HG03565 (cell line): ENCODE measurements around the gene MELTF.
A peak's percentile ranks its signal among the peaks of the same experiment; 100 is the strongest.

Experiments
- ATAC-seq: cut with Tn5 transposase; IDR thresholded peaks from one replicate; pipeline ENCODE4 v1.9.1; 2021; ENCODE audit warnings: mild to moderate bottlenecking, moderate library complexity; ENCODE audit not compliant: unreplicated experiment

The MELTF gene

DNA sequence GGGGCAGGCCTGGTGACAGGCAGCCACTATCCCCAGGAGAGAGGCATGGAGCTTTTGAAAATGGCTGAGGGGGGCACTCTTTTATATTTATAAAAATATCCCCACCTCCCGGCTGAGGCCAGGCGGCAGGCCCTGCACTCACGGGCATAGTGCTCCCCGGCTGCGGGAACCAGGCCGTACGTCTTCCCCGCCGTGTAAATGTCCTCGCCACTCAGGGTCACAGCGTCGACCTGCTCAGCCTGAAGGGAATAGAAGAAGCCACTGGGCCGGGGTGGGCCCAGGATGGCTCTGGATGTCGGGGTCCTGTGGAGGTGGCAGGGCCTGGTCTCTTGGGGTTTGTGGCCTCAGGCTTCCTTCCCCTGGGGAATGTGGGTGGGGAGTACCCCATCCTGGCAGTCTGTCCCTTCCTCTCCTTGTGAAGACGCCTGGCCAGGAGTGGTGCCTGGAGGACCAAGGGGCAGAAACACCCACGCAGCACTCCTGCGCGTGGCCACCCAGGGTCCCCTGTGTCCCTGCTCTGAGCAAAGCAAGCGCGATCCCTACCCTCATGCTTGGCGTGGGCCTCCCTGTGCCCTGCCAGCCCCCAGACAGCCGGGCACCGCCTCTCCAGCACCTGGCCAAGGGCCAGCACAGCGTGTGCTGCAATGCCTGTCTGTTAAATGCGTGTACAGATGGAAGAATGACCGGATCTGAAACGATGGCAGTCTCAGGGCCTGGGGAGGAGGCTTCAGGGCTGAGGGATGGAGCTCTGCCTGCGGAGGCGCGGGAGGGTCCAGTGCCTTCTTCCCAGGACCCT is 18.9 kb downstream of the MELTF start:
- ATAC-seq: no peak

GRCh38 chr3:197009532-197010019 is 20.0 kb downstream of the MELTF start:
- no peak for ATAC-seq

GRCh38 chr3:197008436-197009209 is 21.0 kb downstream of the MELTF start:
- ATAC-seq: no peak

DNA sequence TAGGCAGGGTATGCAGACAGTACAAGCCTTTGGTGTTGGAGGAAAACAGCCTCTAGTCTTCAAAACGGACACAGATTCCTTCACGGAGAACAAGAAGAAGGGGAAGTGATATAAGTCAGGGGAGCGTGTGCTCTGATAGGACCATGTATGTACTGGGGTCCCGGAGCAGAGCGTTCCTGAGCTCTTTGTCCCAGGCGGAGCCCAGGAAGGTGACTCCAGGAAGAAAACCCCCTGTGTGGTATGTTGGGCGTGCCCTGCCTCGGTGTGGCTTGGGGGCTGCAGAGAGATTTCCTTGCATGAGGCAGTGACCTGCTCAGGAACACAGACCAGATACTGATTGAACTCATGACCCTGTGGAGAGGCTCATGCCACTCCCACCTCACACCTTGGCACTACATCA is 21.7 kb downstream of the MELTF start:
- no peak for ATAC-seq

- ATAC-seq: no peak
Observed at GRCh38 chr3:197007296-197007940, 22.2 kb downstream of the MELTF start.

DNA sequence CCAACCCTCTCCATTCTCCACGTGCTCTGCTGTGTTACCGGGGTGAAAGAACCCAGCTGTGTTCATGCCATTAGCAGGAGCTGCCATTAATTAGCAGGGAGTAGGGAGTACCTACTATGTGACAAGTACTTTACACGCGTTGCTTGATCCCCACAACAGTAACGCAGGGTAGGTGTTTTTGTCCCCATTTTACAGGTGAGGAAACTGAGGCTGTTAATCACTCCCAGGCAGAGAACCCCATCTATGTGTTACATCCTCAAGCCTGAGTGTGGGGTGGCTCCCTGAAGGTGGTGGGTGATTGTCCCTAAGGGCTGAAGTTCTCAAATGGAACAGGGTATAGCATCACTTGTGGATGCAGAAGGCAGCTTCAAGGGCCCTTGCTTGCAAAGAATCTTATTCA is 22.8 kb downstream of the MELTF start:
- no peak for ATAC-seq

GRCh38 chr3:197006446-197006845 is 23.2 kb downstream of the MELTF start:
- ATAC-seq: no peak

DNA sequence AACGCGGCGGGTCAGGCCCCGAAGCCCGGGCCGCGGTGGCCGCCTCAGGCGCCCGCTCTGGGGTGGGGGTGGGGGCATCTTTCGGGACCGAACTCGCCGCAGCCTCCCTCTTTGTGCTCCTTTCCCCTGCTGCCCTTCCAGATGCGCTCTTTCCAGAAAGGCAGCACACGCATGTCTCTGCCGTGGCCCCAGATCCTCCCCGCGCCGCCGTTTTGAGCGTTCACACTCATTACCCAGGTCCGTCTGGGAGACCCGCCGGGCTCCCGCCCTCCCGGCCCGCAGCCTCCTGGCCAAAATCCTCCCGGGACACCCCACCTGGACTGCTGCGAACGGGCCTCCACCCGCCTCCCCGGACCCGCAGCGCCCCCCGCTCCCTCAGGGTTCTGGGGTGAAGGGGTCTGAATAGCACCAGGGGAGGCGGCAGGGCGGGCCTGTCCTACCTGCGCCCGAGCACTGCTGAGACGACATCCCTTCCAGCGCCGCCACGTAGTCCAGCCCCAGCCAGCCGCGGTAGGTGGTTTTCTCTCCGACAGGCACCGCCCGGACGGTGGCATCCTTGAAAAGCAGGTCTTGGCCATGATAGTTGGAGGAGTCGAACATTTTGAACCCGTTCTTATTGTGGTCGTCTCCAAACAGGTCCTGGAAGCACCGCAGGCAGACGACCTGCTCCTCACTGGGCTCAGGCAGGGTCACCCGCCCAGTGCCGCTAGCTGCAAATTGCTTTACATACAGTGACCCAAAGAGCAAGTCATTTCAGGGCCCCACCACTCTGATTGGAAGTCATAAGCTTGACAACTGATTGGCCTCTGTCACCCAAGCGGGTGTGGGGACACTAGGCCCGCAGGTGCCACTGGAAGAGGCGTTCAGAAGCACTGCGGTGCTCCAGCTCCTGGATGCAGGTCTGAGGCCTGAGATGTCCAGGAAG is 25.9 kb downstream of the MELTF start:
- no peak for ATAC-seq

- peak; percentile 56 for ATAC-seq
Observed at GRCh38 chr3:197002701-197003454, 26.7 kb downstream of the MELTF start.

GRCh38 chr3:197001972-197002700 is 27.5 kb downstream of the MELTF start:
- ATAC-seq: peak; percentile 10

GRCh38 chr3:197001106-197001971 is 28.3 kb downstream of the MELTF start:
- ATAC-seq: no peak

GRCh38 chr3:197000211-197000610 is 29.4 kb downstream of the MELTF start:
- ATAC-seq: no peak

GRCh38 chr3:196998966-196999760 is 30.5 kb downstream of the MELTF start:
- ATAC-seq: no peak

DNA sequence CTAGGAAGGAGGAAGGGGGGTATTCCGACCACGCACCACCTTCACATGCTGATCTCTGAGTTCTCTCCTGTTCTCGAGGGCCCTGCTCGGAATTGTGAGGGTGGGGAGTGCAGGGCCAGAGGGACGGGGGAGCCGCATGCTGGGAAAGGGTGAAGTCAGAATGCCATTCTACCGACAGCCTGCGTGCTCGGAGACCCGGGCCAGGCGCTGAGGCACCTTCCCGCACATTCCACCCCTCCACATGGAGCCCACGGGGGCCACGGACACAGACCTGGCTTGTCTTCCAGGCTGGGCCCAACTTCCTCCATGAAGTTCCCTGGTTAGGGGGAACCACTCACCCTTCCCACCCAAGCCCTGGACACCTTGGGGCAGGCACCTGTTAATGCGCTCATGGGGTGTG is 32.3 kb downstream of the MELTF start:
- no peak for ATAC-seq

GRCh38 chr3:196996454-196997265 is 33.0 kb downstream of the MELTF start:
- ATAC-seq: no peak

GRCh38 chr3:196995646-196996355 is 33.8 kb downstream of the MELTF start:
- ATAC-seq: no peak
